DMS53 treated with DMSO at 0.1 percent for 48 hours (cell line): Measurements from ENCODE around the gene RPL21.
"Not testable (repeated sequence)": the region's sequence is repeated elsewhere in the genome, so short reads cannot be mapped to it uniquely, and the experiment has no call there.

Experiments used
- DNase-seq: peaks from one replicate; lab custom pipeline; 2025; ENCODE audit not compliant: unreplicated experiment; lab: John Stamatoyannopoulos, UW

Gene RPL21

DNA sequence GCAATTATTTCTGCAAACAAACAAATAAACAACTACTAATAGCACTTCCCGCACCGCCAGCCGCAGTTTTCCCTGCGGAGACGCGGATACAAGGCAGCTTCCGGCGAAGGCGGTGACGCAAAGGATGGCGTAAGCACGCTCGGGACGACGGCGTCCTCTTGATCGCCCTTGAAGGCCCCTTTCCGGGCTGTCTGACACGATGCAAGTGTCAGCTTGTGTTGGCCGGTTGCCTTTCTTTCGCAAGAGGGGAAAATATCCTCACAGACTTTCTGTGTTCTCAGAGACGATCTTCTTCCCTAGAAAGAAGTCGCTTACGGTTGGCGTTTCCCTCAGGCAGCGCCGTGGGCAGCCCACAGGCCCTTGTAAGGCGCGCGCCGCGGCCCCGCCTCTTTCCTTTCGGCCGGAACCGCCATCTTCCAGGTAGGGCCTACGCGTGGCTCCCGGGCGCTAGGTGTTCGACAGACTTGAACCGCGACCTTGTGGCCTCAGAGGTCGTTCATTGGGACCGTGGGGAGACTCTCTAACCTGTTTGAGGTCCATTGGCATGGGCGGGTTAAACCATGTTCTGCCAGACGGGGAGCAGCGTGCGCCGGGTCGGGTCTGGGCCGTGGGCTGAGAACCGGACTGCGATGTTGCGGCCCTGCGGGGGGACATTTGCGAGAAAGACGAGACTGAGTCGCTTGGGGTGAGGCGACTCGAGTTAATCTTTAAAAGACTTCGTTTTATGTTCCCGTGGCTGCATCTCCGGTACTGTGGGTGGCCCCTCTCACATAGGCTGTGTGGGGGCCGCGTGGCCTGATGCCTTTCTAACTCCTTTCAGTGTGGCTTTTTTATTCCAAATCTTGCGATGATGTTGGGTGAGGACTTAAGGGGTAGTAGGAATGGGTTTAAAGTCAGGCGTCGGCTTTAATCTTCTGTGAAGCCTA, at the start of gene RPL21:
TSS of gene RPL21 (plus strand) at position 393 of the 926 bp plus-strand sequence. CDS start 2,219 bp downstream, outside the sequence.
- peak; percentile 87 for DNase-seq

- DNase-seq = no peak
These were observed 49.7 kb upstream of the RPL21 start for GRCh38 chr13:27201661-27202060.

DNA sequence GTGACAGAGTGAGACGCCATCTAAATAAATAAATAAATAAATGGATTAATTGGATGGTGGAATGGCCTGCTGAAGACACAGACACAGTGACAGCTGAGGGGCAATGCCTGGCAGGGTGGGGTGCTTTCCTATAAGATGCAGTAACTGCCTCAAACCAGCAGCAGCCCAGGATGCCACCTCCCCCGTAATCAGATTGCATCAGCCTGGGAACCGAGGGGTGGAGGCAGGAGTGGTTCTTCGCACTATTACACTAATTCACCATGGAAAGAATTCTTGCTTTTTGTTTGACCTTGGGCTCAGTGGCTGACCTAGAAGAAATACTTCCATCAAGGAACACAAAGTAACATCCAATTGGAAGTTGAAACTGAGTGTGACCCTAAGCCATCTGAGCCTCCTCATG, 48.2 kb upstream of the RPL21 start:
- no peak for DNase-seq

- DNase-seq = no peak
These were observed 47.5 kb upstream of the RPL21 start for GRCh38 chr13:27203854-27204253.

GRCh38 chr13:27208514-27208913, 42.8 kb upstream of the RPL21 start:
- no peak for DNase-seq

DNA sequence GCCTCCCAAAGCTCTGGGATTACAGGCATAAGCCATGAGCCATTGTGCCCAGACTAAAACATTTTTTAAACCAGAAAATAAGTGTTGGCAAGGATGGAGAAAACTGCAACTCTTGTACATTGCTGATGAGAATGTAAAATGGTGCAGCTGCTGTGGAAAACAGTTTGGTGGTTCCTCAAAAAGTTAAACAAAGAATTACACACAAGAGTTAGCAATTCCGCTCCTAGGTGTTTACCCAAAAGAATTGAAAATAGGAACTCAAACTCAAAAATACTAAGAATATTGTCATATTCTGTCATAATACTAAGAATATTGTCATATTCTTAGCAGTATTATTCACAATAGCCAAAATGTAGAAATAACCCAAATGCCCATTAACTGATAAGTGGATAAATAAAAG, 40.1 kb upstream of the RPL21 start:
- no peak for DNase-seq

DNA sequence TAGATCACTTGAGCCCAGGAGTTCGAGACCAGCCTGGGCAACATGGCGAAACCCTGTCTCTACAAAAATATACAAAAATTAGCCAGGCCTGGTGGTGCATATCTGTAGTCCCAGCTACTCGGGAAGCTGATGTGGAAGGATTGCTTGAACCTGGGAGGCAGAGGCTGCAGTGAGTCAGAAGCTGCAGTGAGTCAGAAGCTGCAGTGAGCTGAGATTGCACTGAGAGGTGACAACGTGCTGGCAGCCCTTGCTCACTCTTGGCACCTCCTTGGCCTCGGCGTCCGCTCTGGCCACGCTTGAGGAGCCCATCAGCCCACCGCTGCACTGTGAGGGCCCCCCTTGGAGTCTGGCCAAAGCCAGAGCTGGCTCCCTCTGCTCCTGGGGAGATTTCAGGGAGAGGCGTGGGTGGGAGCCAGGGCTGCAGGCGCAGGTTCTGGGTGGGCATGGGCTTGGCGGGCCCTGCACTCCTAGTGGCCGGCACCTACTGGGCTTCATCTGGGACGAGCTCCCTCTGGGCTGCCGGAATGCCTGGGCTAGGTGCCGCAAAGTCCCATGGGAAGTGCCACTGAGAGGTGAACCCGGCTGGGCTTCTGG, 39.5 kb upstream of the RPL21 start:
- no peak for DNase-seq

DNA sequence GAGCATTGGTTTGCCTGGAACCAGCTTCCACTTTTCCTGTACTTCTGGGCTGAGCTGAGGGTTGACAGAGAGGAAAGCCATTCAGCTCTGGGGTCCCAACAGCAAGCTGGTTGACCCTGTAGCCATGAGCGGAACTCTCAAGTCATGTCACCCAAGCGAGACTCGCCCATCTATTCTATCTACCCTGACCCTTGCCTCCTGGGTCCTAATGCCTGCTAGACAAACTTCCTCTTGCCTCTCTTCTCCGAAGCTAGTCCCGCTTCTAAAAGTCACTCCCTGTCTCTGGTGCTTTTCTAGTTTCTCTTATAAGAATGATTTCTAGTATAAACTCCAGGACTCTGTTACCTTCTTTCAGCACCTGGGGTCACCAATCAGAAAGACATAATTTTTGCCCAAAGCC, 38.0 kb upstream of the RPL21 start:
- DNase-seq = not testable (repeated sequence)

DNA sequence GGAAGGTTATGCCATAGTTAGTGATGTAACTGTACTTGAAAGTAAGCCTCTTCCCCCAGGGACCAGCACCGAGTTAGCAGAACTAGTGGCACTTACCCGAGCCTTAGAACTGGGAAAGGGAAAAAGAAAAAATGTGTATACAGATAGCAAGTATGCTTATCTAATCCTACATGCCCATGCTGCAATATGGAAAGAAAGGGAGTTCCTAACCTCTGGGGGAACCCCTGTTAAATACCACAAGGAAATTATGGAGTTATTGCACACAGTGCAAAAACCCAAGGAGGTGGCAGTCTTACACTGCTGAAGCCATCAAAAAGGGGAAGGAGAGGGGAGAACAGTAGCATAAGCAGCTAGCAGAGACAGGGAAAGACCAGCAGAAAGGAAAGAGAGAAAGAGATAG, 33.6 kb upstream of the RPL21 start:
- DNase-seq = not testable (repeated sequence)

DNA sequence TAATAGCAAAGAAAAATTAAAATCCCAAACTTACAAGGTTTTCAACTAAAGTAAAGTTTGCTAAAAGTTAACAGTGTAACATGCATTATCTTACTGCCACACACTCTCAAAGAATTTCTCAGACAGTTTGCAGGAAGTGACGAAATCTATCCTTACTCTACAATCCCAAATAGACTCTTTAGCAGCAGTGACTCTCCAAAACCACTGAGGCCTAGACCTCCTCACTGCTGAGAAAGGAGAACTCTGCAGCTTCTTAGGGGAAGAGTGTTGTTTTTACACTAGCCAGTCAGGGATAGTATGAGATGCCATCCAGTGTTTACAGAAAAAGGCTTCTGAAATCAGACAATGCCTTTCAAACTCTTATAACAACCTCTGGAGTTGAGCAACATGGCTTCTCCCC, 32.5 kb upstream of the RPL21 start:
- not testable (repeated sequence) for DNase-seq

DNA sequence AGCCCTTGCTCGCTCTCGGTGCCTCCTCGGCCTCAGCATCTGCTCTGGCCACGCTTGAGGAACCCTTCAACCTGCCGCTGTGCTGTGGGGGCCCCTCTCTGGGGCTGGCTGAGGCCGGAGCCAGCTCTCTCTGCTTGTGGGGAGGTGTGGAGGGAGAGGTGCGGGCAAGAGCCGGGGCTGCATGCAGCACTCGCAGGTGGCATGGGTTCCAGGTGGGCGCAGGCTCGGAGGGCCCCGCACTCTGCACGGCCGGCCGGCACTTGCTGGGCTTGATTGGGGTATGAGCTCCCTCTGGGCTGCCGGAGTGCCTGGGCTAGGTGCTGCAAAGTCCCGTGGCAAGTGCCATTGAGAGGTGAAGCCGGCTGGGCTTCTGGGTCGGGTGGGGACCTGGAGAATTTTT, 31.7 kb upstream of the RPL21 start:
- DNase-seq = no peak

DNA sequence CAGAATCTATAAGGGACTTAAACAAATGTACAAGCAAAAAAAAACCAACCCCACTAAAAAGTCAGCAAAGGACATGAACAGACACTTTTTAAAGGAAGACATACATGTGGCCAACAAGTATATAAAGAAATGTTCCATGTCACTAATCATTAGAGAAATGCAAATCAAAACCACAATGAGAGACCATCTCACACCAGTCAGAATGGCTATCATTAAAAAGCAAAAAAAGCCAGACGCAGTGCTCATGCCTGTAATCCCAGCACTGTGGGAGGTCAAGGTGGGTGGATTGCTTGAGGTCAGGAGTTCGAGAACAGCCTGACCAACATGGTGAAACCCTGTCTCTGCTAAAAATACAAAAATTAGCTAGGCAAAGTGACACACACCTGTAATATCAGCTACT, 29.3 kb upstream of the RPL21 start:
- not testable (repeated sequence) for DNase-seq

DNA sequence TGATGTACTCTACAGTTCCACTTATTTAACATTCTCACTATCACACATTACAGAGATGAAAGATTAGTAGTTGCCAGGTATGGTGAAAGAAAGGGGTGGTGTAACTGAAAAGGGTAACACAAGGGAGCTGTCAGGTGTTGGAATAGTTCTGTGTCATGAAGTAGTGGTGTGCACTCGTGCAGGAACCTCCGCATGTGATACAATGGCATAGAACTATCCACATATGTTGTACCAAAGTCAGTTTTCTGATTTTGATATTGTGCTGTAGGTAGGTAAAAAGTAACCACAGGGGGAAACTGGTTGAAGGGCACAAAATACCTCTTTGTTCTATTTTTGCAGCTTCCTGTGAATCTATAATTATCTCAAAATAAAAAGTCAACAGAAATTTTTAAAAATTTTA, 24.4 kb upstream of the RPL21 start:
- DNase-seq = no peak

DNA sequence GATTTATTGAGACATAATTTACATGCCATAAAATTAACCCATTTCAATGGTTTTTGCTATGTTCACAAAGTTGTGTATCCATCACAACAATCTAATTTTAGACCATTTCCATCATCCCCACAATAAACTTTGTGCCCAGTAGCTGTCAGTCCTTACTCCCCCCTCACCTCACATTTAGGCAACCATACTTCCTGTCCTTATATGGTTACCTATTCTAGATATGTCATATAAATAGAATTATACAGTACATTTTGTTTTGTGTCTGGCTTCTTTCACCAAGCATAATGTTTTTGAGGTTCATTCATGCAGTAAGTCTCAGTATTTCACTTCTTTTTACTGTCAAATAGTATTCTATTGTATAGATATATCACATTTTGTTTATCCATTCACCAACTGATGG, 23.2 kb upstream of the RPL21 start:
- no peak for DNase-seq

GRCh38 chr13:27229642-27230041, 21.7 kb upstream of the RPL21 start:
- no peak for DNase-seq

- no peak for DNase-seq
These were observed 17.4 kb upstream of the RPL21 start for GRCh38 chr13:27233964-27234363.

DNA sequence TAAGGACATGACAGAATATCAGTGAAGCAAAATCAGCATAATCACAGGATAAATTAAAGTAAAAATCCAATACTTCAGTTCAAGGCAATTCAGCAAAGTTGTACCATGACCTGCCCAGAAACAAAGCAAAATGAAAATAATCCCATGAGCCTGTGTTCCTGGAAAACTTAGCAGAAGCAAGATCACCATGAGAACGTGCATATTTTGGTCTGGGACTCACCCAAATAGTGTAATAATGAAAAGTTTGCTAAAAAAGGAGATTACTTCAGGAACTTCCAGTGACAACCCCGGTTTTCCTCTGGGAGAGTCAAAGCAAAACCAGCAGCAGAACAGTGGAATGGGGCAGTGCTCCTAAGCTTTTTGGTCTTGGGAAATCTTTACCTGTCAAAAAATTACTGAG, 14.9 kb upstream of the RPL21 start:
- DNase-seq = no peak

GRCh38 chr13:27242702-27243101, 8.7 kb upstream of the RPL21 start:
- DNase-seq = no peak

GRCh38 chr13:27245610-27246009, 5.7 kb upstream of the RPL21 start:
- DNase-seq = no peak

GRCh38 chr13:27250833-27251165, 559 bp upstream of the RPL21 start:
- DNase-seq = no peak

- no peak for DNase-seq
These were observed 1.1 kb downstream of the RPL21 start for GRCh38 chr13:27252467-27252866.

DNA sequence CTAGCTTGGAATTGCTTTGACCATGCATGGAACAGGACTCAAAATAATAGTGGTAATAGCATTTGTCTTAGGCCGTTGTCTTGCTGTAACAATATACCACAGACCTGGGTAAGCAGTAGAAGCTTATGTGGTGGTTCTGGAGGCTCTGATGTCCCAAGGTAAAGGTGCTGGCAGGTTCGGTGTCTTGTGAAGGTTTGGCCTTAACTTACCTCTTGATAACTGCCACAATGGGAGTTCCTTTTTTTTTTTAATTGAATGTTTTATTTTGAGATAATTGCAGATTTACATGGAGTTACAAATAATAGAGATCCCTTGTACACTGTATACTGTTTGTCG, 5.8 kb downstream of the RPL21 start:
- DNase-seq = no peak
